Activated T-cell treated with anti-CD3 and anti-CD28 coated beads, Interleukin-2, amount 50 U/mL, for 4 hours (primary cell): ENCODE data around the gene FRG1. TPM values are rescaled to one million over a fixed set of nuclear protein-coding genes. Genes with fewer than 3 reads are reported as not detected.
"Not testable (repeated sequence)": the region's sequence is repeated elsewhere in the genome, so short reads cannot be mapped to it uniquely, and the experiment has no call there.

Source experiments
- ATAC-seq, 2 donors: fragments of 200-7000 bp; cut with Tn5 transposase; one replicate each; pipeline ENCODE4 v1.10.0; 2021
- DNase-seq: peaks from one replicate; pipeline ENCODE4 v3.0.0-alpha.2; 2020
- H3K27me3 Mint-ChIP-seq: one replicate; pipeline ENCODE4 v1.8.0; 2021; ENCODE audit warnings: low read depth, mixed read lengths
- H3K36me3 Mint-ChIP-seq: one replicate; pipeline ENCODE4 v1.8.0; 2022; ENCODE audit warnings: mixed read lengths; ENCODE audit not compliant: insufficient read depth
- H3K4me1 Mint-ChIP-seq: one replicate; pipeline ENCODE4 v1.8.0; 2021; ENCODE audit warnings: low read depth, mixed read lengths
- H3K4me3 Mint-ChIP-seq: one replicate; pipeline ENCODE4 v1.8.0; 2021; ENCODE audit warnings: mild to moderate bottlenecking, moderate library complexity, mixed read lengths
- H3K9me3 Mint-ChIP-seq: one replicate; pipeline ENCODE4 v1.8.0; 2021; ENCODE audit warnings: mixed read lengths
- total RNA-seq, 3 donors: library from RNA; stranded (reverse); gene quantifications; one replicate each; pipeline ENCODE4 v1.2.1, GENCODE V29; 2021

FRG1 gene
- total RNA-seq, 3 donors from 2014 or later = 53.8 to 56.5 (median 55.7) TPM

DNA sequence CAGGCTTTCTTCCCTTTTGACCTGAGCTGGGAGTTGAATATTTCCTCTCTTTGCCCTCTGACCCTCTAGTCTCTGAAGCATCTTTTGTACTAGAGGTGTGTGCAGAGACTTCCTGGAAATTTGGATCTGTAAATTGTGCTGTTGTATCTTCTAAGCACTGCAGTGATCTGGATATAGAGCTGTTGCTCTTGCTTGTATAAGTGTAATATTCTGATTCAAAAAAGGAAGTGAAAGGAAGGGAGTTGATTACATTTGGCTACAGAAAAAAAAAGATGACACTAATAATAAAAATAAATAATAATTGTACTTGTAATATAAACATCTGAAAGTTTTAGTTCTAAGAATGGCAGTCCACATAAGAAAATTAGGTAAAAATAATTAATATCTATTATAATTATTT lies 33.0 kb downstream of the FRG1 start:
- H3K9me3 Mint-ChIP-seq = no peaks in the 10 kb centered on the region

GRCh38 chr4:189974056-189974455 lies 33.4 kb downstream of the FRG1 start:
- no peak for ATAC-seq

More for the DNA sequence above, 33.0 kb downstream of the FRG1 start:
- H3K27me3 Mint-ChIP-seq = peaks cover 6% of the 10 kb centered on the region
- H3K4me3 Mint-ChIP-seq = no peak overlapping the region
- peaks cover 3% of the 10 kb centered on the region for H3K4me1 Mint-ChIP-seq
- no peaks in the 10 kb centered on the region for H3K36me3 Mint-ChIP-seq
- ATAC-seq = no peak
- no peak for DNase-seq

DNA sequence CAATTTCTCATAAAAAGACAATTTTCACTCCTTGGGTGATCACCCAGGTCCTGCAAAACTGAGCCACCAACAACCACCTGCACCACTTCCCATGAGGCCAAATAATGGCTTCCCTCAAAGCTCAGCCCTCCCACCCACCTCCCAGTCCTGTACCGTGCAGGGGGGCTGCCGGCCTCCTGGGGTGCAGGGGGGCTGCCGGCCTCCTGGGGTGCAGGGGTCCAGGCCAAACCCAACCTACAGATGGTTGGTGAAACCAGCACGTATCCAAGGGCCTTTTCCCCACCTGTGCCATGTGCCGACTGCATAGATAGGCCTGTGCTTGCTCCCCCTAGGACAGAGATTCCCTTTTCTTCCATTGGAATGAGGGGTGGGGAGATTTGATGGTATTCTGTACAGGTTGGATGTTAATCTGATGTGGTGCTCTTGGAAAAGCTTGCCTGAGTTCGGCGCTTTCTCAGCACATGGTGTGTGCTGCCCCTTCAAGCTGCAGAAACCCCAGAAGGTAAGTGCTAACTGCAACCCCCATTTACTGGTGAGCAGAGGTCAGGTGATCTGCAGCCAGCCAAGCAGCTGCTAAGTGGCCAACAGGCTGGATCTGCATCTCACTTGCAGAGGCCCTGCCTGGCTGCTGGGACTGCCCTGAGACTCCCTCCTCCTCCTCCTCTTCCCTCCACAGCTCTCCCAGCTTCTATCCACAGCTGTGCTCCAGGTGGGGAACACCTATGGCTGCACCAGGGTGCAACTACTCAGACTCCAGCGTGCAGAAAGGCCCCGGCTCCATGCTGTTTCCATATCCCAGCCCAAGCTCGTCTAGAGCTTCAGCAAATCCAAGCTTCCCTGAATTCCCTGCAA lies 38.8 kb downstream of the FRG1 start:
- peaks cover 3% of the 10 kb centered on the region for H3K27me3 Mint-ChIP-seq
- DNase-seq (no peak), ATAC-seq (no peak)
- no peak overlapping the region for H3K4me3 Mint-ChIP-seq
- no peaks in the 10 kb centered on the region for H3K9me3 Mint-ChIP-seq
- H3K4me1 Mint-ChIP-seq = no peaks in the 10 kb centered on the region
- no peaks in the 10 kb centered on the region for H3K36me3 Mint-ChIP-seq

More at GRCh38 chr4:189974056-189974455, 33.4 kb downstream of the FRG1 start:
- peaks cover 6% of the 10 kb centered on the region for H3K27me3 Mint-ChIP-seq
- peaks cover 3% of the 10 kb centered on the region for H3K4me1 Mint-ChIP-seq
- no peaks in the 10 kb centered on the region for H3K36me3 Mint-ChIP-seq
- H3K4me3 Mint-ChIP-seq = no peak overlapping the region
- no peak for DNase-seq
- no peaks in the 10 kb centered on the region for H3K9me3 Mint-ChIP-seq

GRCh38 chr4:189980292-189980691 lies 39.6 kb downstream of the FRG1 start:
- not testable (repeated sequence) for H3K4me3 Mint-ChIP-seq, H3K4me1 Mint-ChIP-seq, H3K36me3 Mint-ChIP-seq, H3K9me3 Mint-ChIP-seq, H3K27me3 Mint-ChIP-seq, DNase-seq, ATAC-seq

- ATAC-seq (no peak), DNase-seq (no peak)
- Mint-ChIP-seq H3K9me3 (no peaks in the 10 kb centered on the region), H3K36me3 (no peaks in the 10 kb centered on the region), H3K27me3 (peaks cover 3% of the 10 kb centered on the region), H3K4me3 (no peak overlapping the region), H3K4me1 (no peaks in the 10 kb centered on the region)
Observed at GRCh38 chr4:189981970-189982369, 41.3 kb downstream of the FRG1 start.

DNA sequence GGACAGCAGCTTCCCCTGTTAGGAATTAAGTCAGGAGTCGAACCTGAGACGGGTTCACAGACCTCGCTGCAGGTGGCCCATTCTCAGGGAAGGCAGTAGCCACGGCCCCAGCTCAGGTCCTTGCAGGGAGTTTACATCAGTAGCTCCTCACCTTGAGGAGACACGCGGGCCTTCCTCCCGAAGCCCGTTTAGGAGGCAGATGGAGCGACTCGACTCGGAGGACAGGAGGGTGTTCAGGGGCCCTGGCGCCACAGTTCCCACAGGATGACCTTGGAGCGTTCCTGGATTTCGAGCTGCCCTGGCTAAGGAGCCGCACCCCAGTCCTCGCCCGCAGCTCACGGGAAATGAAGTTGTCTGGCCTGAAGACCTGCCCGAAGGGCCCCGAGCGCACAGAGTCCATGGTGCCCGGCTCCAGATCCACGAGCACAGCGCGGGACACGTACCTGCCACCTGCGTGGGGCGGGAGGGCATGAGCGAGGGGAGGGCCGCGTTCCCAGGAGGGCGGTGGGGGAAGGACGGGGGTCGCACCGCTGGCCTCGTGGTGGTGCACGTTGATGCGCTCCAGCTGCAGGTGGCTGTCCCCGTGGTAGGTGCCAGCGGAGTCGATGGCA lies 43.3 kb downstream of the FRG1 start:
- not testable (repeated sequence) for H3K4me1 Mint-ChIP-seq, H3K36me3 Mint-ChIP-seq, DNase-seq, H3K4me3 Mint-ChIP-seq, H3K9me3 Mint-ChIP-seq, H3K27me3 Mint-ChIP-seq, ATAC-seq

DNA sequence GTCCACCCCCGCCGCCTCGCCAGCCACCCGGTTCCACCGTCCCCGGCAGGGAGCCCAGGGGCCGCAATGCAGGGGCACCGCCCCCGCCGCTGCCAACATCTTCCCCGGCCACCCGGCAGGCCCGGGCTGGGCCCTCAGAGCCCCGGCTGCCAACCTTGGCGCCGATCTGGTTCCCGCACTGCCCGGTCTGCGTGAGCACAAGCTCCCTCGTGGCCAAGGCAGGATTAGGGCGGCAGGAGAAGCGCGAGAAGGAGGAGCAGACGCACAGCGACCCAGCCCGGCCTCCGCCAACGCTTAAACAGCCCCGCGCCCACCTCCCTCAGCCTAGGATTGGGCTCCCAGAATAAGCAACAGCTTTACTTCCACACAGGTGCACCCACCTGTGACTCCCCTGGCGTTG lies 44.0 kb downstream of the FRG1 start:
- ATAC-seq, H3K27me3 Mint-ChIP-seq, H3K36me3 Mint-ChIP-seq, DNase-seq, H3K4me3 Mint-ChIP-seq, H3K9me3 Mint-ChIP-seq, H3K4me1 Mint-ChIP-seq: not testable (repeated sequence)

GRCh38 chr4:189985651-189986243 lies 45.1 kb downstream of the FRG1 start:
- not testable (repeated sequence) for DNase-seq, H3K27me3 Mint-ChIP-seq, H3K36me3 Mint-ChIP-seq, ATAC-seq, H3K9me3 Mint-ChIP-seq, H3K4me3 Mint-ChIP-seq, H3K4me1 Mint-ChIP-seq

- no peaks in the 10 kb centered on the region for H3K9me3 Mint-ChIP-seq
- ATAC-seq = no peak
- no peaks in the 10 kb centered on the region for H3K36me3 Mint-ChIP-seq
- peaks cover 2% of the 10 kb centered on the region for H3K27me3 Mint-ChIP-seq
- H3K4me3 Mint-ChIP-seq = no peak overlapping the region
- H3K4me1 Mint-ChIP-seq = no peaks in the 10 kb centered on the region
- no peak for DNase-seq
Observed at GRCh38 chr4:189988877-189989431, 48.3 kb downstream of the FRG1 start.

DNA sequence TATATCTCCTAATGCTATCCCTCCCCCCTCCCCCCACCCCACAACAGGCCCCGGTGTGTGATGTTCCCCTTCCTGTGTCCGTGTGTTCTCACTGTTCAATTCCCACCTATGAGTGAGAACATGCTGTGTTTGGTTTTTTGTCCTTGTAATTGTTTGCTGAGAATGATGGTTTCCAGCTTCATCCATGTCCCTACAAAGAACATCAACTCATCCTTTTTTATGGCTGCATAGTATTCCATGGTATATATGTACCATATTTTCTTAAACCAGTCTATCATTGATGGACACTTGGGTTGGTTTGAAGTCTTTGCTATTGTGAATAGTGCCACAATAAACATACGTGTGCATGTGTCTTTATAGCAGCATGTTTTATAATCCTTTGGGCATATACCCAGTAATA lies 49.3 kb downstream of the FRG1 start:
- not testable (repeated sequence) for ATAC-seq, H3K9me3 Mint-ChIP-seq

More for the DNA sequence above, 49.3 kb downstream of the FRG1 start:
- not testable (repeated sequence) for H3K36me3 Mint-ChIP-seq, H3K4me3 Mint-ChIP-seq, DNase-seq, H3K27me3 Mint-ChIP-seq, H3K4me1 Mint-ChIP-seq

Other genes with a start within 250 kb of the FRG1 start
- gene FRG2, start 86.4 kb downstream of the FRG1 start, total RNA-seq = not detected
- under 1 TPM in 1 of 3 donors, not detected in 2; 0.08 TPM for gene DBET, start 123.6 kb downstream of the FRG1 start, total RNA-seq
- under 1 TPM in 1 of 3 donors, not detected in 2; 0.26 TPM for gene DUX4, start 232.9 kb downstream of the FRG1 start, total RNA-seq